SKM-1 treated with dmso at 0.1 percent for 144 hours (cell line): Measurements from ENCODE around the gene CCL1.
"Not testable (repeated sequence)": the region's sequence is repeated elsewhere in the genome, so short reads cannot be mapped to it uniquely, and the experiment has no call there.

Experiments used
- DNase-seq: peaks from one replicate; lab custom pipeline; 2025; ENCODE audit not compliant: unreplicated experiment; lab: John Stamatoyannopoulos, UW

The CCL1 gene

DNA sequence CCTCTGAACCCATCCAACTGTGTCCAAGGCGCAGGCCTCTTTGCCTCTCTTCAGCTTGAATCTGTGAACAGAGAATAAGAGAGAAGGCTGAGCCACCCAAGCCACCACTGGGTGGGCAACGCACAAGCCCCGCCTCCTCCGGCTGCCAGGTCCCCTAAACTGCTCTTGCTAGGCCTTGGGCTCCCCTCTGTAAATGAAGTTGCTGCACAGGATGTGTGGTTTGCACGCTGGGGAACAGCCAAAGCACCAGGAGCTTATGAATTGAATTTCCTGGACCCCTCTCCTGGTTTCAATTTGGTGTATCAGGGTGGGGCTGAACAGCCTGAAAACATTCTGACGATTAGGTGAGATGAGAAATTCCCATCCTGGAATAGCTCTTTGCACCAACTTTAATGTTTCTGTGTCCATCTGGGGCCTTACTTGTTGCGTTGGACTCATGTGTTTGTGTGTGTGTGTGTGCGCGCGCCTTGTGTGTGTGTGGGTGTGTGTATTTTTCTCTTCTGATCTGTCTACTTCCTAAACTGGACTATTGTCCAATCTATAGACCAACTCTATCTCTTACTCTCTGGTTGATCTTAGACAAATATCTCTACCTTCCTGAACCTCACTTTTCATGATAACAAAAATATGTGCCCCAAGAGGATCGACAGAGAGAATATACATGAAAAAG is 2.3 kb downstream of the CCL1 start:
- no peak for DNase-seq

DNA sequence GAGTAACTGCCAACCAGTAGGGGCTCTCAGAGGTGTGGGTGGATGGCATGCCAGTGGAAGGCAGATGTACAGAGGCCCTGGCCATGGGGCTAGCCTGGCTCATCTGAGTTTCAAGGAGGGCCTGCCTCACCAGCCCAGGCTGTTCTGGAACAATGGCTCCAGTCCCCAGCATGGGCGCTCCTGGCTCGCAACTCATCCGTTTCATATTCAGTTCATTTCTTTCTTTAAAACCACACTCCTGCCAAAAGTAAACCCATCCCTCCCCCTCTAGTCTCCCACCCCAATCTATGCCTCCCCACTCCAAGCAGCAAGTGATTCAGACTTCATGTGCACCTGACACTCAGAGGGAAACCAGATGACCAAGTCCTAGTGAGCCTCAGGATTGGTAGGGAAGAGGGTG is 4.4 kb downstream of the CCL1 start:
- no peak for DNase-seq

DNA sequence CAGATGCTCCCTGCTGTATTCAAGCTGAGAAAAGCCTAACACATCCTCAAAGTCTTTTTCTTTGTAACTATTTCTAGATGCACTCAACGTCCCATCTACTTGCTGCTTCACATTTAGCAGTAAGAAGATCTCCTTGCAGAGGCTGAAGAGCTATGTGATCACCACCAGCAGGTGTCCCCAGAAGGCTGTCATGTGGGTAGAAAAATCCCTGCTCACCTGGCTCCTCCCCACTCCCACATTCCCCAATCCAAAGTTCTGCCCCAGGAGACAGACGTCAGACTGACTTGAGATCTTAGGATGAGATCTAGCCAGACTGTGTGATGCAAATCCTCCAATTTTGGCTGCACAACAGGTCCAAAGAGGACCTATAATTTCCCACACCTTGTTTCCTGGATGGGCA is 5.6 kb downstream of the CCL1 start:
- no peak for DNase-seq

DNA sequence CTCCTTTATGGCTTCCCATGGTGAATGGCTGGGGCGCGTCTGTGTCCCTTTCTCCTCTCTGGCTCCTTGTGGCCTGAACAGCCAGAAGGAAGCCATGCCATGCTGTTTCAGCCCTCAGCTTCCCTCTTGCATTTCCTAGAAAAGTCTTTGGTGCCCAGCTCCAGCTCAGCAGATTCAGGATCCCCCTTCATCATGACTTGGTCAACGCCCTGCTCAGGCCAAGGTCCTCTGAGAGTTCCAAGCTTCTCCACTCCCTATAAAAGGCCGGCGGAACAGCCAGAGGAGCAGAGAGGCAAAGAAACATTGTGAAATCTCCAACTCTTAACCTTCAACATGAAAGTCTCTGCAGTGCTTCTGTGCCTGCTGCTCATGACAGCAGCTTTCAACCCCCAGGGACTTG is 6.8 kb downstream of the CCL1 start, which contains the start of gene CCL13:
CCL13 (plus strand) TSS at position 287 of the 400 bp plus-strand sequence; CDS start at position 334, 47 bp downstream.
- DNase-seq: no peak

- DNase-seq: no peak
Measured at GRCh38 chr17:34354637-34355036, 8.4 kb downstream of the CCL1 start.

DNA sequence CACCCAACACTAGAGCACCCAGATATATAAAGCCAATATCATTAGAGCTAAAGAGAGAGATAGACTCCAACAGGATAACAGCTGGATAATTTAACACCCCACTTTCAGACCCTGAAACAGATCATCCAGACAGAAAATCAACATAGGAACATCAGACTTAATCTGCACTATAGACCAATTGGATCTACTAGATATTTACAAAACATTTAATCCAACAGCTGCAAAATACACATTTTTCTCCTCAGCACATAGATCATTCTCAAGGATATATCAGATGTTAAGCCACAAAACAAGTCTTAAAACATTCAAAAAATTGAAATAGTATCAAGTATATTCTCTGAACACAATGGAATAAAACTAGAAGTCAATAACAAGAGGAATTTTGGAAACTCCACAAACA is 10.8 kb downstream of the CCL1 start:
- DNase-seq: no peak

DNA sequence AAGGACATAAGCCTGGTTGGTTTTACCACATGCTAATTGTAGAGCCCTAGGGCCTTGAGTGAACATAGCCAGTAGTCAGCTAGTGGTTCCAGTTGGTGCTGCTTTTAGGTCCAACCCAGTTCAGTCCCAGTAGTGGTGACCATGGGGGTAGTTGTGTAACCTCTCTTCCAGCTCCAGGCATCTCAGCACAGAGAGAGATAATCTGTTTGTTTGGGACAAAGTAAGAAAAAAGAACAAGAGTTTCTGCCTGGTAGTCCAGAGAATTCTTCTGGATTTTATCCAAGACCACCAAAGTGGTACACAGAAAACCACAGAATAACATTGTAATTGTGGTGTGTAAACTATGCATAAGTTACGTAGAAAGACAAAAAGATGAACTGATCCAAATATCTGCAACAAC is 11.9 kb downstream of the CCL1 start:
- DNase-seq: no peak

- DNase-seq: no peak
Measured at GRCh38 chr17:34349751-34350150, 13.3 kb downstream of the CCL1 start.

DNA sequence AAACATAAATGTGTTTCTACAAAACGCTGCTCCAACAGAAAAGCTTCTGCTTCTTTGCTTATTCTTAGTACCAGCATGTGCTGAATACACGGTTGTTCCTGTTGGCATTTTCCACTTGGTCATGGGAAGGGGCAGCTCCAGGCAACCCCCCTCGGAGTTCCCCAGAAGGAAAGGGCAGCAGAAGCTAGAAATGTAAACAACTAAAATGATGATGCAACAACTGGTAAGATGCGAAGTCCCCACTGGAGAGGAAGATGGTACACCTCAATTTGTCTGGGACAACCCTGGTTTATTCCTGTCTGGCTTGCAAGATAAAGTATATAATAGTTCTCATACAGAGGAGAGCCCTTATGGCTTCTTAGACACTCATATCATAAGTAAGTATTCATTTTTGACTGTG is 16.0 kb downstream of the CCL1 start:
- no peak for DNase-seq

DNA sequence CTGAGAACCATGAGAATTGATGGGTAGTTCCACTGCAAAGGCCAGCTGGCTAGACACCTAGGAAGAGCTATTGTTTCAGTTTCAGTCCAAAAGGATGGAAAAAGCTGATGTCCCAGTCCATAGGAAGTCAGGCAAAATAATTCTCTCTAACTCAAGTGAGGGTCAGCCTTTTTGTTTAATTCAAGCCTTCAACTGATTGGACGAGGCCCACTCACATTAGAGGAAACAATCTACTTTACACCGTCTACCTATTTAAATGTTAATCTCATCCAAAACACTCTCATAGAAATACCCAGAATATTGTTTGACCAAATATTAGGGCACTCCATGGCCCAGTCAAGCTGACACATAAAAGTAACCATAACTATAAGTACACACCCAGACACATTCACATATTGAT is 21.1 kb downstream of the CCL1 start:
- no peak for DNase-seq

GRCh38 chr17:34339138-34339770 is 23.8 kb downstream of the CCL1 start:
- DNase-seq: no peak

DNA sequence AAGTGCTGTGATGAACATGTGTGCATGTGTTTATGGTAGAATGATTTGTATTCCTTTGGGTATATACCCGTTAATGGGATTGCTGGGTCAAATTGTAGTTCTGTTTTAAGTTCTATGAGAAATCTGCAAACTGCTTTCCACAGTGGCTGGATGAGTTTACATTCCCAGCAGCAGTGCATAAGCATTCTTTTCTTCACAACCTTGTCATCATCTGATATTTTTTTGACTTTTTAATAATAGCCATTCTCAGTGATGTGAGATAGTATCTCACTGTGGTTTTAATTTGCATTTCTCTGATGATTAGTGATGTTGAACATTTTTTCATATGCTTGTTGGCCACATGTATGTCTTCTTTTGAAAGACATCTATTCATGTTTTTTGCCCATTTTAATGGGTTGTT is 25.3 kb downstream of the CCL1 start:
- DNase-seq: no peak

- not testable (repeated sequence) for DNase-seq
Measured at GRCh38 chr17:34327580-34327979, 35.5 kb downstream of the CCL1 start.

- DNase-seq: no peak
Measured at GRCh38 chr17:34321964-34322363, 41.1 kb downstream of the CCL1 start.

GRCh38 chr17:34319039-34319483 is 44.0 kb downstream of the CCL1 start, which contains the start of gene CCL8:
Gene CCL8 (plus strand): TSS chr17:34319435. CDS start chr17:34319502, 67 bp downstream.
- DNase-seq: no peak

DNA sequence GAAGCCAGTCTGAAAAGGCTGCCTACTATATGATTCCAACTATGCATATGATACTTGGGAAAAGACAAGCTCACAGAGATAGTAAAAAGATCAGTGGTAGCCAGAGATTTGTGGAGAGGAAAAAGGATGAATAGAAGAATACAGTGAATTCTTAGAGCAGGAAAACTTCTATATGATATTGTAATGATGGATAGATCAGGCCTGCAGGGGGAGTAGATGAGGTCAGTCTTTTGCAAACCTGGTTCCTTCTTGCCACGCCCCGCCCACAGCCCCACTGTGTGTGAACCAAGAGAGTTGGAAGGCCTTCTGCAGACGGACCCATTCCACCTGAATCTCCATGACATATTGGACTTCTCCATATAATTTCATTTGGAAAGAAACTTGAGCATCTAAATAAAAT is 44.6 kb downstream of the CCL1 start:
- DNase-seq: no peak

- no peak for DNase-seq
Measured at GRCh38 chr17:34314279-34314678, 48.8 kb downstream of the CCL1 start.

- DNase-seq: no peak
Measured at GRCh38 chr17:34313164-34313563, 49.9 kb downstream of the CCL1 start.

- no peak for DNase-seq
Measured at GRCh38 chr17:34312080-34312479, 51.0 kb downstream of the CCL1 start.

- no peak for DNase-seq
Measured at GRCh38 chr17:34311291-34311690, 51.7 kb downstream of the CCL1 start.
